ENCODE data around the gene FBLN5. TPM values are rescaled to one million over a fixed set of nuclear protein-coding genes. Genes with fewer than 3 reads are reported as not detected.

Gene FBLN5
- total and polyA plus RNA-seq, 2 donors (not counting 1 experiment from before 2014, with no cell fraction given) = 33.4 to 47.5 TPM

- no peak overlapping the region for H2AFZ ChIP-seq (ENCODE audit: low read length)
- DNase-seq (ENCODE audit: low read depth in 2 of 2) = no peak
- no peak overlapping the region for H3K4me2 ChIP-seq (ENCODE audit: extremely low read depth, insufficient read depth, low read length)
- no peaks in the 10 kb centered on the region for H4K20me1 ChIP-seq (ENCODE audit: control insufficient read depth, extremely low read depth, insufficient read depth, low read length)
- H3K4me1 ChIP-seq (ENCODE audit: control insufficient read depth, extremely low read depth, insufficient read depth, low read length) = no peaks in the 10 kb centered on the region
- H3K27ac ChIP-seq (ENCODE audit: insufficient read depth, low read length) = no peak overlapping the region
- no peaks in the 10 kb centered on the region for H3K79me2 ChIP-seq (ENCODE audit: control insufficient read depth, insufficient read depth, low read length)
- H3K4me3 ChIP-seq (replicated peaks in 1 of 4; ENCODE audit: control extremely low read depth in 1 of 4, insufficient read depth in 1 of 4, low read depth in 3 of 4, low read length in 4 of 4) = no peak overlapping the region
- no peaks in the 10 kb centered on the region for H3K9me3 ChIP-seq (ENCODE audit: control insufficient read depth, insufficient read depth, low read depth, low read length)
- H3K27me3 ChIP-seq (ENCODE audit: control insufficient read depth, insufficient read depth, low read length) = no peaks in the 10 kb centered on the region
- no peaks in the 10 kb centered on the region for H3K36me3 ChIP-seq (ENCODE audit: control insufficient read depth, insufficient read depth, low read length)
- no peak overlapping the region for H3K9ac ChIP-seq (ENCODE audit: insufficient read depth, low read length)
- TF ChIP-seq, protein P1, sequence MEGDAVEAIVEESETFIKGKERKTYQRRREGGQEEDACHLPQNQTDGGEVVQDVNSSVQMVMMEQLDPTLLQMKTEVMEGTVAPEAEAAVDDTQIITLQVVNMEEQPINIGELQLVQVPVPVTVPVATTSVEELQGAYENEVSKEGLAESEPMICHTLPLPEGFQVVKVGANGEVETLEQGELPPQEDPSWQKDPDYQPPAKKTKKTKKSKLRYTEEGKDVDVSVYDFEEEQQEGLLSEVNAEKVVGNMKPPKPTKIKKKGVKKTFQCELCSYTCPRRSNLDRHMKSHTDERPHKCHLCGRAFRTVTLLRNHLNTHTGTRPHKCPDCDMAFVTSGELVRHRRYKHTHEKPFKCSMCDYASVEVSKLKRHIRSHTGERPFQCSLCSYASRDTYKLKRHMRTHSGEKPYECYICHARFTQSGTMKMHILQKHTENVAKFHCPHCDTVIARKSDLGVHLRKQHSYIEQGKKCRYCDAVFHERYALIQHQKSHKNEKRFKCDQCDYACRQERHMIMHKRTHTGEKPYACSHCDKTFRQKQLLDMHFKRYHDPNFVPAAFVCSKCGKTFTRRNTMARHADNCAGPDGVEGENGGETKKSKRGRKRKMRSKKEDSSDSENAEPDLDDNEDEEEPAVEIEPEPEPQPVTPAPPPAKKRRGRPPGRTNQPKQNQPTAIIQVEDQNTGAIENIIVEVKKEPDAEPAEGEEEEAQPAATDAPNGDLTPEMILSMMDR (conservative IDR thresholded peaks at IDR 0.05 in 1 of 2, IDR thresholded peaks at IDR 0.05 in 1 of 2; ENCODE audit: low read depth in 1 of 2, low read length in 2 of 2) = no peak
- no peak for TF ChIP-seq EZH2 (IDR thresholded peaks at IDR 0.05; ENCODE audit: low read length, missing control alignments)
Observed at GRCh38 chr14:91896419-91896818, 51.1 kb downstream of the FBLN5 start.

DNA sequence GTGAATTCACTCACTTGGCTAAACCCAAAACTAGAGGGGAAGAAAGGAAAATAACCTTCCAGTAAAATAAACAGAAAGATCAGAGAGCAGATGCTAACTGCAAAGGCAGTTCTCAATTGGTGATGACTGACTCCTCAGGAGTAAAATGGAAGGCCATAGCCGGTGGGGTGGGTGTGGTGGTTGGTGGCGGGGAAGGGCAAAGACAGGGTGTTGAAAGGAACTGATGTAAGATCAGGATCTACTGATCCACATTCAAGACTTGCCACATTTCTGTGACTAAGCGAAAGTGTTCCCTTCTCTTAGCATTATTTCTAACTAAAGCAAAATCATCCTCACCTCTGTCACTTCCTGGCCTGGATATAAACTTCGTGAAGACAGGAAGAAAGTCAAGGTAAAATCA lies 53.8 kb downstream of the FBLN5 start:
- Histone ChIP-seq H3K4me1 (ENCODE audit: control insufficient read depth, extremely low read depth, insufficient read depth, low read length) (no peaks in the 10 kb centered on the region), H3K4me3 (replicated peaks in 1 of 4; ENCODE audit: control extremely low read depth in 1 of 4, insufficient read depth in 1 of 4, low read depth in 3 of 4, low read length in 4 of 4) (no peak overlapping the region), H3K27ac (ENCODE audit: insufficient read depth, low read length) (no peak overlapping the region), H3K9ac (ENCODE audit: insufficient read depth, low read length) (no peak overlapping the region), H2AFZ (ENCODE audit: low read length) (no peak overlapping the region), H3K9me3 (ENCODE audit: control insufficient read depth, insufficient read depth, low read depth, low read length) (no peaks in the 10 kb centered on the region), H3K4me2 (ENCODE audit: extremely low read depth, insufficient read depth, low read length) (no peak overlapping the region), H4K20me1 (ENCODE audit: control insufficient read depth, extremely low read depth, insufficient read depth, low read length) (no peaks in the 10 kb centered on the region), H3K27me3 (ENCODE audit: control insufficient read depth, insufficient read depth, low read length) (no peaks in the 10 kb centered on the region), H3K36me3 (ENCODE audit: control insufficient read depth, insufficient read depth, low read length) (peaks cover 2% of the 10 kb centered on the region), H3K79me2 (ENCODE audit: control insufficient read depth, insufficient read depth, low read length) (no peaks in the 10 kb centered on the region)
- TF ChIP-seq EZH2 (IDR thresholded peaks at IDR 0.05; ENCODE audit: low read length, missing control alignments) = no peak
- TF ChIP-seq, protein P1 (conservative IDR thresholded peaks at IDR 0.05 in 1 of 2, IDR thresholded peaks at IDR 0.05 in 1 of 2; ENCODE audit: low read depth in 1 of 2, low read length in 2 of 2) = no peak
- peak in 1 of 2 donors; percentile 14 for DNase-seq (ENCODE audit: low read depth in 2 of 2)

DNA sequence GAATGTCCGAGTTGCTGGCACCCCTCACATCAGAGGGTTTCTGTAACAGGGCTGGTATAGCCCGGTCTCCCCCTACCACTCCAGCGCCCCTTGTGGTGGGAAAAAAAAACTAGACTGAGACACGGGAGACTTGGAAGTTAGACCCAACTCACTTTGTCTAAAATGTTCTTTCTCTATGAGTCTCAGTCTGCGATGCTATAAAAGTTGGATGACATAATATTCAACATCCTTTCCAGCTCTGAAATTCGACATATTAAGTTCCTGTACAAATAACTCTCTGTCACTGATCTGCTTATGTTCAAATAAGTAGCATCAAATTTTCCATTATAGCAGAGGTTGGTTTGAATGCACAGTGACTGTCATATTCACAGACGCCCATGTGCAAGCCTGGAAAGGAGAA lies 54.5 kb downstream of the FBLN5 start:
- no peak for DNase-seq (ENCODE audit: low read depth in 2 of 2)
- Histone ChIP-seq H3K4me1 (ENCODE audit: control insufficient read depth, extremely low read depth, insufficient read depth, low read length) (no peaks in the 10 kb centered on the region), H2AFZ (ENCODE audit: low read length) (no peak overlapping the region), H3K9me3 (ENCODE audit: control insufficient read depth, insufficient read depth, low read depth, low read length) (no peaks in the 10 kb centered on the region), H3K27me3 (ENCODE audit: control insufficient read depth, insufficient read depth, low read length) (no peaks in the 10 kb centered on the region), H4K20me1 (ENCODE audit: control insufficient read depth, extremely low read depth, insufficient read depth, low read length) (no peaks in the 10 kb centered on the region), H3K9ac (ENCODE audit: insufficient read depth, low read length) (no peak overlapping the region), H3K27ac (ENCODE audit: insufficient read depth, low read length) (no peak overlapping the region), H3K36me3 (ENCODE audit: control insufficient read depth, insufficient read depth, low read length) (peaks cover 2% of the 10 kb centered on the region), H3K4me2 (ENCODE audit: extremely low read depth, insufficient read depth, low read length) (no peak overlapping the region), H3K4me3 (replicated peaks in 1 of 4; ENCODE audit: control extremely low read depth in 1 of 4, insufficient read depth in 1 of 4, low read depth in 3 of 4, low read length in 4 of 4) (no peak overlapping the region), H3K79me2 (ENCODE audit: control insufficient read depth, insufficient read depth, low read length) (no peaks in the 10 kb centered on the region)
- TF ChIP-seq, protein P1 (conservative IDR thresholded peaks at IDR 0.05 in 1 of 2, IDR thresholded peaks at IDR 0.05 in 1 of 2; ENCODE audit: low read depth in 1 of 2, low read length in 2 of 2) = peak; percentile 18 to 57
- TF ChIP-seq EZH2 (IDR thresholded peaks at IDR 0.05; ENCODE audit: low read length, missing control alignments) = no peak

Measured in fibroblast of lung (primary cell).